Glutamatergic neuron (in vitro differentiated cells): ENCODE data around the gene ERN1. TPM values are rescaled to one million over a fixed set of nuclear protein-coding genes. Genes with fewer than 3 reads are reported as not detected.

Source experiments
- DNase-seq: peaks from one replicate; pipeline ENCODE4 v3.0.0; 2022
- H3K27ac Mint-ChIP-seq: one replicate; pipeline ENCODE4 v1.8.0; 2020; ENCODE audit warnings: mild to moderate bottlenecking, mixed read lengths, inconsistent platforms; ENCODE audit not compliant: unreplicated experiment
- H3K27me3 Mint-ChIP-seq: one replicate; pipeline ENCODE4 v1.8.0; 2020; ENCODE audit warnings: mild to moderate bottlenecking, moderate library complexity, mixed read lengths, inconsistent platforms; ENCODE audit not compliant: unreplicated experiment
- H3K36me3 Mint-ChIP-seq: one replicate; pipeline ENCODE4 v1.8.0; 2020; ENCODE audit warnings: mild to moderate bottlenecking, mixed read lengths, inconsistent platforms; ENCODE audit not compliant: unreplicated experiment
- H3K4me1 Mint-ChIP-seq: one replicate; pipeline ENCODE4 v1.8.0; 2020; ENCODE audit warnings: mild to moderate bottlenecking, low read depth, mixed read lengths, inconsistent platforms; ENCODE audit not compliant: unreplicated experiment
- H3K4me3 Mint-ChIP-seq: one replicate; pipeline ENCODE4 v1.8.0; 2020; ENCODE audit warnings: mild to moderate bottlenecking, mixed read lengths, inconsistent platforms; ENCODE audit not compliant: unreplicated experiment
- H3K9me3 Mint-ChIP-seq: one replicate; pipeline ENCODE4 v1.8.0; 2020; ENCODE audit warnings: mild to moderate bottlenecking, moderate library complexity, mixed read lengths, inconsistent platforms; ENCODE audit not compliant: unreplicated experiment
- total RNA-seq: library from RNA; stranded (reverse); fragmentation: NEBNext Ultra II Directional; extraction: Animal tissue kit (Norgen Biotek cat#: 25700); gene quantifications from one replicate; pipeline ENCODE4 v1.2.1, GENCODE V29; 2021; ENCODE audit not compliant: unreplicated experiment
- TF ChIP-seq, protein P1 (sequence below): fragments of 200-600 bp; sonication (generic); IDR thresholded peaks from one replicate; pipeline ENCODE4 v1.5.0; 2021; ENCODE audit not compliant: partially characterized antibody, unreplicated experiment

The ERN1 gene
- total RNA-seq, 1 donor from 2014 or later = 6.9 TPM

DNA sequence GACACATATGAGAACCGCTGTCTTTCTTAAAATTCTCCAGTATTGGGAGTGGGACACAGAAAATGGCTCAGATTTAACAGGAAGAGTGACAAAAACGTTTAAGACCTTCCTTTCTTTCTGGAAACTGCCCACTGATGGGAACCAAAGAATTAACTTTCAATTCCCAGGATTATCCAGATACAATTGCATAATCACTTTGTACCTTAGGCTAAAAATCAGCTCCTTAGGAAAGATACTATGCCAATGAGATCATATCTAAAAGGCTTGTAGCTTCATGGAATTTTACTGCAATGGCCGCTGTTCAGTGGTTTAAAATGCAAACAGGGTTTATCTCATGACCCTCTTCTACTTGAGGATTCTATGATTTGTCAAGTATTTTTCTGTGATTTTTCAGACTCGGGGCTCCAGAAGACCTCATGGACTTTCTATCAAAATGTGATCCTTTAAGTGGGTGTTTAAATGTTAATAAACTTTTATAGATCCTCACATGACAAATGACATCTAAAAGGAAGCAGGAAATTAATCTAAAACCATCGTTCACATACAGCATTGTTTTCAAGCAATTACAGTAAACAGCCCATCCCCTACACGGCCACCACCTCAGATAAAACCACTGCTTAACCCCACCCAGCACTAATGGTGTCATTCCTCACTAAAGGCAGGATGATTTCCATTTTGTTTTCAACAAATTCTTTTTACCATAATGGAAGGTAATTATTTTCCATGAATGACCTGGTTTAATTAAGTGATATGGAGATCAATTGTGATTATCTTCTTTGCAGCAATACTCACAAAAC, 31.6 kb upstream of the ERN1 start:
- no peaks in the 10 kb centered on the region for H3K9me3 Mint-ChIP-seq
- no peak for DNase-seq
- no peak overlapping the region for H3K4me3 Mint-ChIP-seq
- peaks cover 5% of the 10 kb centered on the region for H3K4me1 Mint-ChIP-seq
- TF ChIP-seq, protein P1, sequence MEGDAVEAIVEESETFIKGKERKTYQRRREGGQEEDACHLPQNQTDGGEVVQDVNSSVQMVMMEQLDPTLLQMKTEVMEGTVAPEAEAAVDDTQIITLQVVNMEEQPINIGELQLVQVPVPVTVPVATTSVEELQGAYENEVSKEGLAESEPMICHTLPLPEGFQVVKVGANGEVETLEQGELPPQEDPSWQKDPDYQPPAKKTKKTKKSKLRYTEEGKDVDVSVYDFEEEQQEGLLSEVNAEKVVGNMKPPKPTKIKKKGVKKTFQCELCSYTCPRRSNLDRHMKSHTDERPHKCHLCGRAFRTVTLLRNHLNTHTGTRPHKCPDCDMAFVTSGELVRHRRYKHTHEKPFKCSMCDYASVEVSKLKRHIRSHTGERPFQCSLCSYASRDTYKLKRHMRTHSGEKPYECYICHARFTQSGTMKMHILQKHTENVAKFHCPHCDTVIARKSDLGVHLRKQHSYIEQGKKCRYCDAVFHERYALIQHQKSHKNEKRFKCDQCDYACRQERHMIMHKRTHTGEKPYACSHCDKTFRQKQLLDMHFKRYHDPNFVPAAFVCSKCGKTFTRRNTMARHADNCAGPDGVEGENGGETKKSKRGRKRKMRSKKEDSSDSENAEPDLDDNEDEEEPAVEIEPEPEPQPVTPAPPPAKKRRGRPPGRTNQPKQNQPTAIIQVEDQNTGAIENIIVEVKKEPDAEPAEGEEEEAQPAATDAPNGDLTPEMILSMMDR = no peak
- peaks cover 2% of the 10 kb centered on the region for H3K36me3 Mint-ChIP-seq
- no peaks in the 10 kb centered on the region for H3K27me3 Mint-ChIP-seq
- no peak overlapping the region for H3K27ac Mint-ChIP-seq

DNA sequence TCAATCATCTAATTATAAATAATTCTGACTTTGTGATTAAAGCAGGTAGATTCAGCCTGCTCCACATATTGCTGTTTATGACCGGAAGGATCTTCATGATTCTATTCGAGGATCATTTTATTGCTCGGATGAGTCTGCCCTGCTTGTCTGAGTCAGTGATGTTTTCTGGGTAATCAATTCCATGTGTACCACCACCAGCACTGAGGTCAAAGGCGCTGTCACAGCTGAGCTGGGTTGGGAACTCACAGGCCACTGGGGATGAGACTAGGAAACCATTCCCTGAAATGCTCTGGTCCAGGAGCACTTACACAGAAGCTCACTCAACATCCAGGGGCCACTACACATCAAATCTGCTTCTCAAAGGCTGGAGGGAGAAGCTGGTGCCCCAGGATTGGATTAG, 30.4 kb upstream of the ERN1 start:
- TF ChIP-seq, protein P1 = no peak
- H3K27me3 Mint-ChIP-seq = peaks cover under 1% of the 10 kb centered on the region
- no peaks in the 10 kb centered on the region for H3K9me3 Mint-ChIP-seq
- no peak overlapping the region for H3K4me3 Mint-ChIP-seq
- DNase-seq = no peak
- no peak overlapping the region for H3K27ac Mint-ChIP-seq
- H3K36me3 Mint-ChIP-seq = no peaks in the 10 kb centered on the region
- peaks cover 10% of the 10 kb centered on the region for H3K4me1 Mint-ChIP-seq

DNA sequence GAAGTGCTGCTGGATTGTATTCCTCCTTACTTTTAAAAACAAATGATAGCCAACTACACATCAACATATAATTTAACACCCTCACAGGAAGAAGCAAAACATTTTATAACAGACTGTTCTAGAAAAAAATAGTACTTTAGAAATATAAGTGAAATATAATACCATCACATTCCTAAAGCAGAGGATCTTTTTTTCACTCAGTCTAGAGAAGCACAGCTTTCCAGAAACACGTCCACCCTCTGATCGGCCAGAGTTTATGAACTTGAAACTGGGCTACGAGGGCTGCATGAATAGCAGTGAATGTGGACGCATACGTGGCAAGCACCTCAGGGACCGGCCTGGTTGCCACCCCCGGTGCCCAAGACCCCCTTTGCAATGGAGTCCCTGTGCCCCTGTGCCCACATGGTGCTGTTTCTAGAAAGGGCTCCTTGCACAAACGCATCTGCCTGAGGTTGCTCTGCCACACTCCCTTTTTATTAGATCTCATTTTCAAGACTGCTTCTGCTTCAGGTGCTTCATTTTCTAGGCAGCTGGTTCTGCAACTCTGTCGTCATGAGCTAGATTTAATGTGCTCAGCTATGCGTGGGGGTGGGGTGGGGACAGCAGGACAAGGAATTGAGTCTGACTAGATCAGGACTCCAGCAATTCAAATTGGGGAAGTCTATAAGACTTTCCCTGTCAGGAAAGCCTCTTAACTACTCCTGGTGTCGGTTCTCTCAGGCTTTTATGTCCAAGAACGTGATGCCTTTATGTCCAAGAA, 29.1 kb upstream of the ERN1 start:
- H3K4me3 Mint-ChIP-seq = no peak overlapping the region
- H3K9me3 Mint-ChIP-seq = no peaks in the 10 kb centered on the region
- H3K36me3 Mint-ChIP-seq = no peaks in the 10 kb centered on the region
- no peak for DNase-seq
- TF ChIP-seq, protein P1 = no peak
- H3K27ac Mint-ChIP-seq = no peak overlapping the region
- peaks cover 19% of the 10 kb centered on the region for H3K4me1 Mint-ChIP-seq
- peaks cover 2% of the 10 kb centered on the region for H3K27me3 Mint-ChIP-seq

DNA sequence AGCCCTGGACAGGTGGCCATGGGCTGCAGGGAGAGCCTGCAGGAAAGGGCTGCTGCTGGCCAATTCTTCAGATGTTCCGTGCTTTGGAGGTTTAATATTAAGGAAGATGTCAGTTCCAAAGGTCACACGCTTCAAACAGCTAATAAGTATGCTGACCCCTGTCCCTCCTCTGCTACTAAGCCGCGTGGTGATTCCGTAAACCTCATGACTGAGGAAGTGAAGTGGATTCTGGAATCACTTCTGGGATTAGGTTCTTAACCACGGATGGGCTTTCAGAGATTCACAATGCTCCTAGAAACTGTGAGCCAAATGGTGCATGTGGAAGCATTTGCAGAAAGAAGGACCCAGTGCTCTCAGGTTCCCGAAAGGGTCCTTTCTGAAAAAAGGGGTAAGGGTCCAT, 28.5 kb upstream of the ERN1 start:
- TF ChIP-seq, protein P1 = no peak
- Mint-ChIP-seq H3K36me3 (no peaks in the 10 kb centered on the region), H3K9me3 (no peaks in the 10 kb centered on the region), H3K27me3 (peaks cover 2% of the 10 kb centered on the region), H3K4me3 (no peak overlapping the region), H3K4me1 (peaks cover 19% of the 10 kb centered on the region), H3K27ac (no peak overlapping the region)
- no peak for DNase-seq
